ENCODE measurements around the gene UXS1.

Gene UXS1

DNA sequence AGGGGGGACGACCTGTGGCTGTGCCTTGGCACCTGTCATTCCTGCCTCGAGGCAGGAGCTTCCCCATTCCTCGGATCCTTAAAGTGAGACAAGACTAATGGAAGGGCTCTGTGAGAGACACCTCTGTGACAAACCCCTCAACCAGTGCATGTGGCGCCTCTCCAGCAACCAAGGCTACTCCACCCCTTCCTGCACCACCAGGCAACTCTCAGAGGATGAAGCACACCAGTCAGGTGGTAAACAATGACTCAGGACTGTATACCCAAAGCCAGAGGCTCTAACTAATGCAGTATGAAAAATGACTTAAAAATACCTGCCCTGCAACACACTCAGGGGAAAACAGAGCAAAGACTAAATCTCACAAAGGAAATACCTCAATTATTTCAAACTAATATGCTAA is 136.9 kb downstream of the UXS1 start:
- Histone ChIP-seq H3K36me3 (ENCODE audit: insufficient read depth, low read length) (no peaks in the 10 kb centered on the region), H3K4me2 (ENCODE audit: low read length) (no peak overlapping the region), H3K79me2 (ENCODE audit: insufficient read depth, low read length) (no peaks in the 10 kb centered on the region), H2AFZ (ENCODE audit: low read length) (no peak overlapping the region), H3K9ac (ENCODE audit: low read length) (no peak overlapping the region), H3K27ac (ENCODE audit: low read depth, low read length, poor library complexity, severe bottlenecking) (no peak overlapping the region), H3K27me3 (ENCODE audit: insufficient read depth, low read length) (no peaks in the 10 kb centered on the region), H3K9me2 (ENCODE audit: low read depth, low read length) (no peaks in the 10 kb centered on the region), H3K4me1 (ENCODE audit: insufficient read depth, low read length, severe bottlenecking) (no peaks in the 10 kb centered on the region), H3K4me3 (ENCODE audit: low read depth, low read length, poor library complexity, severe bottlenecking) (no peak overlapping the region), H3F3A (ENCODE audit: insufficient read depth, low read length) (no peaks in the 10 kb centered on the region), H4K20me1 (ENCODE audit: insufficient read depth, low read length) (no peaks in the 10 kb centered on the region), H3K9me3 (ENCODE audit: low read length) (no peaks in the 10 kb centered on the region)
- no peak for TF ChIP-seq CTCF (IDR thresholded peaks at IDR 0.05; ENCODE audit: low read length)
- TF ChIP-seq EZH2 (IDR thresholded peaks at IDR 0.05; ENCODE audit: borderline replicate concordance, low read length): no peak

DNA sequence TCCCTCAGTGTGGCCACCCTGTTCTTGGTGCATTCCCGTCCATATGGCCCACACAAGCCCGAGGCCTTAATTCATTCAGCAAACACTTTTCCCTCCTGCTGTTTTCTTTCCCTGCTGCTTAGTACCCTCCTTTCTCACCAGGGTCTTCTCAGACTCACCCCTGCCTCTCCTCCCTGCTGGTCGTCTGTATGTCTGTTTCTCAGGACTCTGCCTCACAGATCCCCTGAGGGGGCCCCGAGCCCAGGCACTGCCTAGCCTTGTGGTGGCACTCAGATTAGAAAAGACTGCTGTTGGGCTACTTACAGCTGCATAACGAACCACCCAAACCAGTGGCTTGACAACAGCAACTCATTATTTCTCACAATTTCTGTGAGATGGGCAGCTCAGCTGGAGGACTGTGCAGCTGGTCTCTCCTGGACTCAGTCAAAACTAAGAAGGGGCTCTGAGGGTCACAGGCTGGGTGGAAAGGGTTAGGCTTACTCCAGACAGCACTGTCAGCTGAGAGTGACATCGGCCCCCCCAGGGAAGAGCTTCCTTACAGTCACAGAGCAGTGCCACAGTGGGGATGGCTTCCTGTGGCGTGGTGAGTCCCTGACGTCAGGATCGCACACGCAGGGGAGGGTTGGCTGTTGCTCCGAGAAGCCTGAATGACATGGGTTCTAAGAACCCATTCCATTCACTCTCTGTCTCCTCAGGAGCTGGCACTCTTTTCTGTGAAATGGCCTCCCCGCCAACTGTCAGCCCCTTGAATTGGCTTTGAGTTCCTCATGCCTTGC is 139.0 kb downstream of the UXS1 start:
- no peaks in the 10 kb centered on the region for H3K27me3 ChIP-seq (ENCODE audit: insufficient read depth, low read length)

DNA sequence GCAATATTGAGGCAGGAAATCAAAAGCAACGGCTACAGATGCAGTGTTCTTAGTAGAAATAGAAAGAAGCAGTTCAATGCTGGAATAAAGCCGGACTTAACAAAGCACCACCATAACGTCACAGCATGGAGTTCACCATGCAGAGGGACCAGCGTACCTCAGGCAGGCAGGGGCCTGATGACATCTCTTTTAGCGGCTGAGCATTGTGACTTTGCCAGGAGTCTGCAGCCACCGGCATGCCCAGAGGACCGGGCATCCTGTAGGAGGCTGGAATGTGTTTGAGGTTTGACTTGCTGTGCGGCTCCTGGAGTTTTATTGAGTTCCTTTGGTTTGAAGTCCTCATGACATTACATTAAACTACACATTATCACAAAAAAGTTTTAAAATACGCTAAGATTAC is 139.8 kb downstream of the UXS1 start:
- Histone ChIP-seq H3K79me2 (ENCODE audit: insufficient read depth, low read length) (no peaks in the 10 kb centered on the region), H3K9ac (ENCODE audit: low read length) (no peak overlapping the region), H2AFZ (ENCODE audit: low read length) (no peak overlapping the region), H3K27me3 (ENCODE audit: insufficient read depth, low read length) (no peaks in the 10 kb centered on the region), H3K9me2 (ENCODE audit: low read depth, low read length) (no peaks in the 10 kb centered on the region), H3K4me3 (ENCODE audit: low read depth, low read length, poor library complexity, severe bottlenecking) (no peak overlapping the region), H3K4me1 (ENCODE audit: insufficient read depth, low read length, severe bottlenecking) (no peaks in the 10 kb centered on the region), H3K9me3 (ENCODE audit: low read length) (no peaks in the 10 kb centered on the region), H3K27ac (ENCODE audit: low read depth, low read length, poor library complexity, severe bottlenecking) (no peak overlapping the region), H3F3A (ENCODE audit: insufficient read depth, low read length) (no peaks in the 10 kb centered on the region), H4K20me1 (ENCODE audit: insufficient read depth, low read length) (no peaks in the 10 kb centered on the region), H3K36me3 (ENCODE audit: insufficient read depth, low read length) (no peaks in the 10 kb centered on the region), H3K4me2 (ENCODE audit: low read length) (no peak overlapping the region)
- no peak for TF ChIP-seq CTCF (IDR thresholded peaks at IDR 0.05; ENCODE audit: low read length)
- TF ChIP-seq EZH2 (IDR thresholded peaks at IDR 0.05; ENCODE audit: borderline replicate concordance, low read length): no peak

More for the DNA sequence above, 139.0 kb downstream of the UXS1 start:
- H3K9me3 ChIP-seq (ENCODE audit: low read length): no peaks in the 10 kb centered on the region
- no peaks in the 10 kb centered on the region for H3K9me2 ChIP-seq (ENCODE audit: low read depth, low read length)
- H2AFZ ChIP-seq (ENCODE audit: low read length): no peak overlapping the region
- no peak overlapping the region for H3K27ac ChIP-seq (ENCODE audit: low read depth, low read length, poor library complexity, severe bottlenecking)
- H3K4me3 ChIP-seq (ENCODE audit: low read depth, low read length, poor library complexity, severe bottlenecking): no peak overlapping the region
- no peaks in the 10 kb centered on the region for H3K36me3 ChIP-seq (ENCODE audit: insufficient read depth, low read length)
- no peak overlapping the region for H3K4me2 ChIP-seq (ENCODE audit: low read length)
- no peaks in the 10 kb centered on the region for H3F3A ChIP-seq (ENCODE audit: insufficient read depth, low read length)
- TF ChIP-seq CTCF (IDR thresholded peaks at IDR 0.05; ENCODE audit: low read length) (no peak), EZH2 (IDR thresholded peaks at IDR 0.05; ENCODE audit: borderline replicate concordance, low read length) (no peak)
- H3K9ac ChIP-seq (ENCODE audit: low read length): no peak overlapping the region
- H3K4me1 ChIP-seq (ENCODE audit: insufficient read depth, low read length, severe bottlenecking): no peaks in the 10 kb centered on the region
- H4K20me1 ChIP-seq (ENCODE audit: insufficient read depth, low read length): no peaks in the 10 kb centered on the region
- no peaks in the 10 kb centered on the region for H3K79me2 ChIP-seq (ENCODE audit: insufficient read depth, low read length)

Data from OCI-LY1 (cell line).